HEK293 (cell line): ENCODE measurements around the gene C1QTNF12.
A peak's percentile ranks its signal among the peaks of the same experiment; 100 is the strongest.

Experiments
- CTCF ChIA-PET: fragments of 350-600 bp; formaldehyde crosslinking; extraction: SDS; loops from one replicate; lab custom pipeline; 2021; ENCODE audit warnings: antibody characterized with exemption; lab: Yijun Ruan, JAX
- POLR2A ChIA-PET: fragments of 300-600 bp; formaldehyde crosslinking; extraction: SDS; loops from one replicate; lab custom pipeline; 2020; ENCODE audit warnings: antibody characterized with exemption, inconsistent platforms; lab: Yijun Ruan, JAX
- H3K27ac ChIP-seq: fragments of 200-500 bp; sonication (Bioruptor generic); 2 replicates; pipeline ENCODE4 v1.5.1; 2014; ENCODE audit warnings: low read depth, low read length, control low read depth, inconsistent platforms; ENCODE audit errors: extremely low read depth
- H3K36me3 ChIP-seq, 2 experiments: fragments of 200-500 bp in 1 of 2; sonication (Bioruptor generic) in 1 of 2; 1 replicate in 1 of 2; 2 replicates in 1 of 2; pipeline ENCODE4 v1.5.1; 2014 to 2017; ENCODE audit warnings: inconsistent platforms in 2 of 2, low read length in 2 of 2; ENCODE audit not compliant: control insufficient read depth in 2 of 2, insufficient read depth in 1 of 2
- H3K4me1 ChIP-seq: fragments of 200-500 bp; sonication (Bioruptor generic); 2 replicates; pipeline ENCODE4 v1.5.1; 2014; ENCODE audit warnings: mild to moderate bottlenecking, low read length, inconsistent platforms; ENCODE audit not compliant: control insufficient read depth, insufficient read depth
- H3K4me3 ChIP-seq: 2 replicates; pipeline ENCODE4 v1.5.1; 2011; ENCODE audit warnings: low read depth, mild to moderate bottlenecking, control low read depth, low read length, moderate library complexity
- H3K9me3 ChIP-seq: fragments of 200-500 bp; sonication (Bioruptor generic); 2 replicates; pipeline ENCODE4 v1.5.1; 2014; ENCODE audit warnings: low read depth, low read length, inconsistent platforms; ENCODE audit not compliant: control insufficient read depth, insufficient read depth
- BCL11A ChIP-seq: fragments of 450-650 bp; formaldehyde crosslinking; IDR thresholded peaks from 2 replicates; pipeline ENCODE4 v1.5.1; 2016; ENCODE audit warnings: low read depth, missing biosample characterization, missing genetic modification characterization
- BCL11B ChIP-seq: fragments of 450-650 bp; formaldehyde crosslinking; IDR thresholded peaks from 2 replicates; pipeline ENCODE4 v1.5.1; 2016; ENCODE audit warnings: low read depth, missing biosample characterization, missing genetic modification characterization
- KLF16 ChIP-seq: fragments of 450-650 bp; formaldehyde crosslinking; IDR thresholded peaks from 2 replicates; pipeline ENCODE4 v1.5.1; 2017; ENCODE audit warnings: missing biosample characterization, missing genetic modification characterization
- KLF7 ChIP-seq: fragments of 450-650 bp; formaldehyde crosslinking; IDR thresholded peaks from 2 replicates; pipeline ENCODE4 v1.5.1; 2016; ENCODE audit warnings: missing biosample characterization, missing genetic modification characterization, borderline replicate concordance
- MZF1 ChIP-seq: fragments of 450-650 bp; formaldehyde crosslinking; IDR thresholded peaks from 2 replicates; pipeline ENCODE4 v1.5.1; 2017; ENCODE audit warnings: missing biosample characterization, missing genetic modification characterization, borderline replicate concordance
- SP7 ChIP-seq: fragments of 450-650 bp; formaldehyde crosslinking; IDR thresholded peaks from 2 replicates; pipeline ENCODE4 v1.5.1; 2016; ENCODE audit warnings: missing biosample characterization, missing genetic modification characterization
- TCF7L2 ChIP-seq: IDR thresholded peaks from 2 replicates; pipeline ENCODE4 v1.6.1; 2011; ENCODE audit warnings: low read depth, mild to moderate bottlenecking, inconsistent platforms, low read length, moderate library complexity, borderline replicate concordance
- ZFP37 ChIP-seq: fragments of 450-650 bp; formaldehyde crosslinking; IDR thresholded peaks from 2 replicates; pipeline ENCODE4 v1.5.1; 2016; ENCODE audit warnings: missing biosample characterization, missing genetic modification characterization
- ZIC2 ChIP-seq: fragments of 450-650 bp; formaldehyde crosslinking; IDR thresholded peaks from 2 replicates; pipeline ENCODE4 v1.5.1; 2016; ENCODE audit warnings: missing biosample characterization, missing genetic modification characterization
- ZNF121 ChIP-seq: fragments of 450-650 bp; formaldehyde crosslinking; IDR thresholded peaks from 2 replicates; pipeline ENCODE4 v1.5.1; 2016; ENCODE audit warnings: missing biosample characterization, missing genetic modification characterization
- ZNF132 ChIP-seq: fragments of 450-650 bp; formaldehyde crosslinking; IDR thresholded peaks from 2 replicates; pipeline ENCODE4 v1.5.1; 2017; ENCODE audit warnings: missing biosample characterization, missing genetic modification characterization, borderline replicate concordance
- ZNF174 ChIP-seq: fragments of 450-650 bp; formaldehyde crosslinking; IDR thresholded peaks from 2 replicates; pipeline ENCODE4 v1.5.0; 2017; ENCODE audit warnings: missing biosample characterization, mild to moderate bottlenecking, missing genetic modification characterization
- ZNF239 ChIP-seq: fragments of 450-650 bp; formaldehyde crosslinking; IDR thresholded peaks from 2 replicates; pipeline ENCODE4 v1.5.1; 2016; ENCODE audit warnings: missing biosample characterization, missing genetic modification characterization
- ZNF248 ChIP-seq: fragments of 450-650 bp; formaldehyde crosslinking; IDR thresholded peaks from 2 replicates; pipeline ENCODE4 v1.5.1; 2017; ENCODE audit warnings: missing biosample characterization, missing genetic modification characterization
- ZNF341 ChIP-seq: fragments of 450-650 bp; formaldehyde crosslinking; IDR thresholded peaks from 2 replicates; pipeline ENCODE4; 2016; ENCODE audit warnings: low read depth, missing biosample characterization, missing genetic modification characterization
- ZNF426 ChIP-seq: fragments of 450-650 bp; formaldehyde crosslinking; IDR thresholded peaks from 2 replicates; pipeline ENCODE4 v1.5.1; 2017; ENCODE audit warnings: missing biosample characterization, missing genetic modification characterization, mild to moderate bottlenecking, inconsistent platforms, moderate library complexity
- ZNF521 ChIP-seq: fragments of 450-650 bp; formaldehyde crosslinking; IDR thresholded peaks from 2 replicates; pipeline ENCODE4 v1.5.1; 2017; ENCODE audit warnings: missing biosample characterization, mild to moderate bottlenecking, missing genetic modification characterization
- ZNF549 ChIP-seq: fragments of 450-650 bp; IDR thresholded peaks from 2 replicates; pipeline ENCODE4 v1.5.1; 2018; ENCODE audit warnings: missing biosample characterization, missing genetic modification characterization, mild to moderate bottlenecking, inconsistent platforms, moderate library complexity
- ZNF596 ChIP-seq: fragments of 450-650 bp; IDR thresholded peaks from 2 replicates; pipeline ENCODE4 v1.5.0; 2018; ENCODE audit warnings: missing biosample characterization, mild to moderate bottlenecking, missing genetic modification characterization, moderate library complexity
- ZNF621 ChIP-seq: fragments of 450-650 bp; formaldehyde crosslinking; IDR thresholded peaks from 2 replicates; pipeline ENCODE4 v1.5.1; 2017; ENCODE audit warnings: missing biosample characterization, missing genetic modification characterization
- ZNF623 ChIP-seq: fragments of 450-650 bp; formaldehyde crosslinking; IDR thresholded peaks from 2 replicates; pipeline ENCODE4 v1.5.1; 2016; ENCODE audit warnings: missing biosample characterization, missing genetic modification characterization
- ZNF629 ChIP-seq: fragments of 450-650 bp; formaldehyde crosslinking; IDR thresholded peaks from 2 replicates; pipeline ENCODE4 v1.5.1; 2017; ENCODE audit warnings: missing biosample characterization, missing genetic modification characterization
- ZNF692 ChIP-seq: fragments of 450-650 bp; formaldehyde crosslinking; IDR thresholded peaks from 2 replicates; pipeline ENCODE4 v1.5.1; 2016; ENCODE audit warnings: missing biosample characterization, missing genetic modification characterization
- TF ChIP-seq, protein P1 (sequence below): fragments of 450-650 bp; formaldehyde crosslinking; IDR thresholded peaks from 2 replicates; pipeline ENCODE4 v1.5.1; 2016; ENCODE audit warnings: missing biosample characterization, missing genetic modification characterization
- TF ChIP-seq, protein P2 (sequence below): fragments of 450-650 bp; formaldehyde crosslinking; IDR thresholded peaks from 2 replicates; pipeline ENCODE4 v1.5.1; 2016; ENCODE audit warnings: missing biosample characterization, missing genetic modification characterization
- TF ChIP-seq, protein P3 (sequence below): fragments of 450-650 bp; formaldehyde crosslinking; IDR thresholded peaks from 2 replicates; pipeline ENCODE4 v1.5.1; 2016; ENCODE audit warnings: missing biosample characterization, missing genetic modification characterization

Gene C1QTNF12

GRCh38 chr1:1244192-1244811 lies 2.2 kb downstream of the C1QTNF12 start (continued):
- TF ChIP-seq, protein P1, sequence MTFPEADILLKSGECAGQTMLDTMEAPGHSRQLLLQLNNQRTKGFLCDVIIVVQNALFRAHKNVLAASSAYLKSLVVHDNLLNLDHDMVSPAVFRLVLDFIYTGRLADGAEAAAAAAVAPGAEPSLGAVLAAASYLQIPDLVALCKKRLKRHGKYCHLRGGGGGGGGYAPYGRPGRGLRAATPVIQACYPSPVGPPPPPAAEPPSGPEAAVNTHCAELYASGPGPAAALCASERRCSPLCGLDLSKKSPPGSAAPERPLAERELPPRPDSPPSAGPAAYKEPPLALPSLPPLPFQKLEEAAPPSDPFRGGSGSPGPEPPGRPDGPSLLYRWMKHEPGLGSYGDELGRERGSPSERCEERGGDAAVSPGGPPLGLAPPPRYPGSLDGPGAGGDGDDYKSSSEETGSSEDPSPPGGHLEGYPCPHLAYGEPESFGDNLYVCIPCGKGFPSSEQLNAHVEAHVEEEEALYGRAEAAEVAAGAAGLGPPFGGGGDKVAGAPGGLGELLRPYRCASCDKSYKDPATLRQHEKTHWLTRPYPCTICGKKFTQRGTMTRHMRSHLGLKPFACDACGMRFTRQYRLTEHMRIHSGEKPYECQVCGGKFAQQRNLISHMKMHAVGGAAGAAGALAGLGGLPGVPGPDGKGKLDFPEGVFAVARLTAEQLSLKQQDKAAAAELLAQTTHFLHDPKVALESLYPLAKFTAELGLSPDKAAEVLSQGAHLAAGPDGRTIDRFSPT (tag by site-specific recombination) = peak; percentile 29
- TF ChIP-seq, protein P2, sequence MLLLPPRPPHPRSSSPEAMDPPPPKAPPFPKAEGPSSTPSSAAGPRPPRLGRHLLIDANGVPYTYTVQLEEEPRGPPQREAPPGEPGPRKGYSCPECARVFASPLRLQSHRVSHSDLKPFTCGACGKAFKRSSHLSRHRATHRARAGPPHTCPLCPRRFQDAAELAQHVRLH (tag by site-specific recombination) = no peak
- TF ChIP-seq BCL11A (tag by site-specific recombination) = peak; percentile 12; the same call in 1 of the 2 replicates
- no peak for TF ChIP-seq ZNF623 (tag by site-specific recombination)

GRCh38 chr1:1243807-1244191 lies 2.7 kb downstream of the C1QTNF12 start:
- TF ChIP-seq MZF1 (no peak), KLF7 (tag by site-specific recombination) (no peak), ZNF239 (tag by site-specific recombination) (no peak), ZIC2 (tag by site-specific recombination) (0 out of 2 replicates have a peak, but pooled peaks have one; percentile 29), BCL11B (tag by site-specific recombination) (0 out of 2 replicates have a peak, but pooled peaks have one; percentile 6), BCL11A (tag by site-specific recombination) (peak; percentile 26; the same call in 1 of the 2 replicates)
- TF ChIP-seq, protein P3, sequence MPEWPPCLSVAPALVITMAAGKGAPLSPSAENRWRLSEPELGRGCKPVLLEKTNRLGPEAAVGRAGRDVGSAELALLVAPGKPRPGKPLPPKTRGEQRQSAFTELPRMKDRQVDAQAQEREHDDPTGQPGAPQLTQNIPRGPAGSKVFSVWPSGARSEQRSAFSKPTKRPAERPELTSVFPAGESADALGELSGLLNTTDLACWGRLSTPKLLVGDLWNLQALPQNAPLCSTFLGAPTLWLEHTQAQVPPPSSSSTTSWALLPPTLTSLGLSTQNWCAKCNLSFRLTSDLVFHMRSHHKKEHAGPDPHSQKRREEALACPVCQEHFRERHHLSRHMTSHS (tag by site-specific recombination) = no peak
- Histone ChIP-seq H3K36me3 (no peaks in the 10 kb centered on the region), H3K9me3 (no peaks in the 10 kb centered on the region), H3K4me3 (no peak overlapping the region), H3K4me1 (no peaks in the 10 kb centered on the region), H3K27ac (no peak overlapping the region)
- ChIA-PET POLR2A (no interaction called here), CTCF (no interaction called here)

GRCh38 chr1:1243266-1243660 lies 3.3 kb downstream of the C1QTNF12 start:
- H3K4me3 ChIP-seq = no peak overlapping the region
- H3K9me3 ChIP-seq = no peaks in the 10 kb centered on the region
- CTCF ChIA-PET = no interaction called here
- POLR2A ChIA-PET = no interaction called here
- H3K4me1 ChIP-seq = no peaks in the 10 kb centered on the region
- no peak overlapping the region for H3K27ac ChIP-seq
- no peaks in the 10 kb centered on the region for H3K36me3 ChIP-seq
- TF ChIP-seq, protein P1 (tag by site-specific recombination) = peak; percentile 33; the same call in 1 of the 2 replicates
- TF ChIP-seq ZFP37 (tag by site-specific recombination) (no peak), ZNF621 (no peak), ZNF132 (tag by site-specific recombination) (no peak), SP7 (tag by site-specific recombination) (no peak), ZNF549 (tag by site-specific recombination) (no peak), TCF7L2 (no peak), ZNF121 (no peak), KLF16 (tag by site-specific recombination) (no peak), ZNF341 (tag by site-specific recombination) (no peak), ZNF521 (tag by site-specific recombination) (no peak), BCL11B (tag by site-specific recombination) (no peak), ZNF426 (tag by site-specific recombination) (no peak), ZNF248 (tag by site-specific recombination) (no peak), ZNF174 (tag by site-specific recombination) (no peak), ZNF629 (tag by site-specific recombination) (no peak), ZNF692 (no peak), BCL11A (tag by site-specific recombination) (0 out of 2 replicates have a peak, but pooled peaks have one; percentile 28), ZNF596 (no peak)
